SU-DHL-6 (cell line): ENCODE data around the gene TUBGCP4.

ENCODE experiments used
- H2AFZ ChIP-seq: fragments of 200-600 bp; sonication (generic); 2 replicates; pipeline ENCODE4 v1.6.1; 2014; ENCODE audit warnings: low read depth, mild to moderate bottlenecking, moderate library complexity, mixed read lengths, antibody characterized with exemption, low read length; ENCODE audit not compliant: severe bottlenecking
- H3F3A ChIP-seq: fragments of 200-600 bp; shearing (Covaris generic); 2 replicates; pipeline ENCODE4 v1.6.0; 2016; ENCODE audit warnings: antibody characterized with exemption, mild to moderate bottlenecking; ENCODE audit not compliant: insufficient read depth
- H3K27ac ChIP-seq: fragments of 200-600 bp; sonication (generic); 2 replicates; pipeline ENCODE4 v1.5.1; 2016; ENCODE audit warnings: low read depth, mild to moderate bottlenecking, low read length, moderate library complexity, mixed read lengths
- H3K27me3 ChIP-seq: fragments of 200-600 bp; sonication (generic), shearing (Covaris generic); 2 replicates; pipeline ENCODE4 v1.6.0; 2014; ENCODE audit warnings: mild to moderate bottlenecking, low read length
- H3K36me3 ChIP-seq: fragments of 200-600 bp; sonication (generic); 2 replicates; pipeline ENCODE4 v1.6.1; 2014; ENCODE audit warnings: mild to moderate bottlenecking, low read length, mixed read lengths
- H3K4me2 ChIP-seq: fragments of 300-600, 200-600 bp; shearing (Covaris generic), sonication (generic); 2 replicates; pipeline ENCODE4 v1.6.0; 2014; ENCODE audit warnings: low read length, low read depth, mild to moderate bottlenecking; ENCODE audit not compliant: poor library complexity, severe bottlenecking
- H3K4me3 ChIP-seq: fragments of 200-600 bp; sonication (generic); 2 replicates; pipeline ENCODE4 v1.5.1; 2014; ENCODE audit warnings: antibody characterized with exemption, low read length, mild to moderate bottlenecking, mixed read lengths; ENCODE audit not compliant: insufficient read depth, poor library complexity, severe bottlenecking
- H3K79me2 ChIP-seq: fragments of 200-600 bp; sonication (generic); 2 replicates; pipeline ENCODE4 v1.6.1; 2014; ENCODE audit warnings: mild to moderate bottlenecking, low read length, moderate library complexity; ENCODE audit not compliant: insufficient read depth
- H3K9ac ChIP-seq: fragments of 200-600 bp; sonication (generic); 2 replicates; pipeline ENCODE4 v1.7.0; 2014; ENCODE audit warnings: mild to moderate bottlenecking, low read length
- H3K9me2 ChIP-seq: fragments of 200-600 bp; sonication (generic); replicated peaks from 2 replicates; pipeline ENCODE4 v1.6.1; 2014; ENCODE audit warnings: low read length; ENCODE audit not compliant: insufficient read depth
- H3K9me3 ChIP-seq: fragments of 200-600 bp; sonication (generic); 2 replicates; pipeline ENCODE4 v1.6.1; 2014; ENCODE audit warnings: low read length, mixed read lengths; ENCODE audit not compliant: insufficient read depth
- H4K20me1 ChIP-seq: fragments of 200-600 bp; sonication (generic); 2 replicates; pipeline ENCODE4 v1.6.1; 2014; ENCODE audit warnings: low read depth, mild to moderate bottlenecking, antibody characterized with exemption, low read length, moderate library complexity, mixed read lengths
- CTCF ChIP-seq: fragments of 200-600 bp; sonication (generic); IDR thresholded peaks from one replicate; pipeline ENCODE4 v1.5.1; 2017; ENCODE audit warnings: antibody characterized with exemption, mild to moderate bottlenecking, low read length, moderate library complexity; ENCODE audit not compliant: insufficient read depth, poor library complexity, severe bottlenecking
- EZH2phosphoT487 ChIP-seq: fragments of 200-600 bp; sonication (generic), shearing (Covaris generic); conservative IDR thresholded peaks from 2 replicates; pipeline ENCODE4 v1.6.1; 2018; ENCODE audit warnings: mild to moderate bottlenecking, antibody characterized with exemption, low read length, moderate library complexity, mixed read lengths

Gene TUBGCP4

GRCh38 chr15:43436395-43436794 lies 65.5 kb downstream of the TUBGCP4 start:
- no peaks in the 10 kb centered on the region for H3K9me3 ChIP-seq
- TF ChIP-seq CTCF (no peak), EZH2phosphoT487 (no peak)

GRCh38 chr15:43439268-43439667 lies 68.4 kb downstream of the TUBGCP4 start:
- H3K27ac ChIP-seq: no peak overlapping the region
- H3K36me3 ChIP-seq: peaks cover 7% of the 10 kb centered on the region; the same call in 1 of the 2 replicates
- H3K4me2 ChIP-seq: no peak overlapping the region
- no peaks in the 10 kb centered on the region for H3K9me3 ChIP-seq
- H3K4me3 ChIP-seq: no peak overlapping the region
- H3K27me3 ChIP-seq: no peaks in the 10 kb centered on the region
- H3K9me2 ChIP-seq: no peaks in the 10 kb centered on the region
- no peak overlapping the region for H3K9ac ChIP-seq
- no peak overlapping the region for H2AFZ ChIP-seq
- peaks cover 4% of the 10 kb centered on the region; the same call in 1 of the 2 replicates for H3F3A ChIP-seq
- TF ChIP-seq CTCF (no peak), EZH2phosphoT487 (no peak)
- no peaks in the 10 kb centered on the region for H4K20me1 ChIP-seq
- no peaks in the 10 kb centered on the region for H3K79me2 ChIP-seq

More at GRCh38 chr15:43436395-43436794, 65.5 kb downstream of the TUBGCP4 start:
- peaks cover 3% of the 10 kb centered on the region; the same call in 1 of the 2 replicates for H3F3A ChIP-seq
- H3K9me2 ChIP-seq: no peaks in the 10 kb centered on the region
- no peak overlapping the region for H3K27ac ChIP-seq
- no peaks in the 10 kb centered on the region for H3K27me3 ChIP-seq
- no peaks in the 10 kb centered on the region for H4K20me1 ChIP-seq
- no peak overlapping the region for H2AFZ ChIP-seq
- H3K9ac ChIP-seq: no peak overlapping the region
- no peak overlapping the region for H3K4me2 ChIP-seq
- H3K79me2 ChIP-seq: no peaks in the 10 kb centered on the region
- no peak overlapping the region for H3K4me3 ChIP-seq
- H3K36me3 ChIP-seq: peaks cover 12% of the 10 kb centered on the region; the same call in 1 of the 2 replicates

GRCh38 chr15:43440721-43441281 lies 69.9 kb downstream of the TUBGCP4 start:
- H3K79me2 ChIP-seq: no peaks in the 10 kb centered on the region
- peaks cover 7% of the 10 kb centered on the region; the same call in 1 of the 2 replicates for H3K36me3 ChIP-seq
- H3K27ac ChIP-seq: no peak overlapping the region

More at GRCh38 chr15:43440721-43441281, 69.9 kb downstream of the TUBGCP4 start:
- TF ChIP-seq EZH2phosphoT487 (no peak), CTCF (no peak)
- Histone ChIP-seq H4K20me1 (no peaks in the 10 kb centered on the region), H3K9ac (no peak overlapping the region), H2AFZ (no peak overlapping the region), H3K4me3 (no peak overlapping the region), H3K9me3 (no peaks in the 10 kb centered on the region), H3K9me2 (no peaks in the 10 kb centered on the region), H3K4me2 (no peak overlapping the region), H3F3A (peaks cover 4% of the 10 kb centered on the region; the same call in 1 of the 2 replicates), H3K27me3 (no peaks in the 10 kb centered on the region)
